Measurements from ENCODE around the gene CCDC85A.

CCDC85A gene

GRCh38 chr2:56379066-56379465 is 195.3 kb downstream of the CCDC85A start:
- TF ChIP-seq CTCF (IDR thresholded peaks at IDR 0.05; ENCODE audit: unreplicated experiment in 3 of 3) = no peak
- no peaks in the 10 kb centered on the region for H3K4me1 Mint-ChIP-seq
- H3K4me3 Mint-ChIP-seq = no peak overlapping the region
- no peaks in the 10 kb centered on the region for H3K9me3 Mint-ChIP-seq
- no peaks in the 10 kb centered on the region for H3K36me3 Mint-ChIP-seq (ENCODE audit: low read depth)
- no peaks in the 10 kb centered on the region for H3K27me3 Mint-ChIP-seq (ENCODE audit: low read depth)
- H3K27ac Mint-ChIP-seq = no peak overlapping the region

- Mint-ChIP-seq H3K4me3 (no peak overlapping the region), H3K27me3 (ENCODE audit: low read depth) (no peaks in the 10 kb centered on the region), H3K27ac (peak overlapping the region in 1 of 3 experiments; percentile 10), H3K4me1 (no peaks in the 10 kb centered on the region), H3K9me3 (no peaks in the 10 kb centered on the region), H3K36me3 (ENCODE audit: low read depth) (no peaks in the 10 kb centered on the region)
- TF ChIP-seq CTCF (IDR thresholded peaks at IDR 0.05; ENCODE audit: unreplicated experiment in 3 of 3) = no peak
Measured at GRCh38 chr2:56380861-56381260, 197.1 kb downstream of the CCDC85A start.

GRCh38 chr2:56382466-56382865 is 198.7 kb downstream of the CCDC85A start:
- H3K4me1 Mint-ChIP-seq = no peaks in the 10 kb centered on the region
- H3K27me3 Mint-ChIP-seq (ENCODE audit: low read depth) = no peaks in the 10 kb centered on the region
- peak overlapping the region in 2 of 3 experiments; percentile 12 to 31 for H3K27ac Mint-ChIP-seq
- no peaks in the 10 kb centered on the region for H3K36me3 Mint-ChIP-seq (ENCODE audit: low read depth)
- no peak overlapping the region for H3K4me3 Mint-ChIP-seq
- no peaks in the 10 kb centered on the region for H3K9me3 Mint-ChIP-seq
- TF ChIP-seq CTCF (IDR thresholded peaks at IDR 0.05; ENCODE audit: unreplicated experiment in 3 of 3) = no peak

- no peaks in the 10 kb centered on the region for H3K27me3 Mint-ChIP-seq (ENCODE audit: low read depth)
- no peak overlapping the region for H3K4me3 Mint-ChIP-seq
- no peaks in the 10 kb centered on the region for H3K9me3 Mint-ChIP-seq
- no peak overlapping the region for H3K27ac Mint-ChIP-seq
- no peaks in the 10 kb centered on the region for H3K36me3 Mint-ChIP-seq (ENCODE audit: low read depth)
- no peak for TF ChIP-seq CTCF (IDR thresholded peaks at IDR 0.05; ENCODE audit: unreplicated experiment in 3 of 3)
- no peaks in the 10 kb centered on the region for H3K4me1 Mint-ChIP-seq
Measured at GRCh38 chr2:56386657-56387056, 202.9 kb downstream of the CCDC85A start.

GRCh38 chr2:56390644-56391043 is 206.9 kb downstream of the CCDC85A start:
- H3K4me1 Mint-ChIP-seq = no peaks in the 10 kb centered on the region
- H3K36me3 Mint-ChIP-seq (ENCODE audit: low read depth) = no peaks in the 10 kb centered on the region
- H3K4me3 Mint-ChIP-seq = no peak overlapping the region
- H3K27me3 Mint-ChIP-seq (ENCODE audit: low read depth) = no peaks in the 10 kb centered on the region
- TF ChIP-seq CTCF (IDR thresholded peaks at IDR 0.05; ENCODE audit: unreplicated experiment in 3 of 3) = no peak
- H3K27ac Mint-ChIP-seq = no peak overlapping the region
- no peaks in the 10 kb centered on the region for H3K9me3 Mint-ChIP-seq

- Mint-ChIP-seq H3K9me3 (no peaks in the 10 kb centered on the region), H3K27ac (no peak overlapping the region), H3K36me3 (ENCODE audit: low read depth) (no peaks in the 10 kb centered on the region), H3K27me3 (ENCODE audit: low read depth) (no peaks in the 10 kb centered on the region), H3K4me1 (no peaks in the 10 kb centered on the region), H3K4me3 (no peak overlapping the region)
- TF ChIP-seq CTCF (IDR thresholded peaks at IDR 0.05; ENCODE audit: unreplicated experiment in 3 of 3) = no peak
Measured at GRCh38 chr2:56410140-56410539, 226.3 kb downstream of the CCDC85A start.
